ENCODE measurements around the gene KIF16B. TPM values are rescaled to one million over a fixed set of nuclear protein-coding genes. Genes with fewer than 3 reads are reported as not detected.
A peak's percentile ranks its signal among the peaks of the same experiment; 100 is the strongest.

The KIF16B gene
- total and polyA plus RNA-seq, 10 of the 15 experiments (the other 5 are each of a cell fraction or from before 2014, with no cell fraction given), result 0.21 to 5.2 (median 3.0) TPM

- no peak for TF ChIP-seq E4F1 (IDR thresholded peaks at IDR 0.05; ENCODE audit: borderline replicate concordance, partially characterized antibody)
- peak; percentile 82 to 91 for TF ChIP-seq BHLHE40 (IDR thresholded peaks at IDR 0.05; ENCODE audit: borderline replicate concordance in 1 of 2, low read depth in 2 of 2, low read length in 1 of 2)
- TF ChIP-seq ATF7 (IDR thresholded peaks at IDR 0.05; ENCODE audit: low read depth), result peak; percentile 28; the same call in 1 of the 2 replicates
- TF ChIP-seq KAT2A (conservative IDR thresholded peaks at IDR 0.05; ENCODE audit: control insufficient read depth, low read depth, low read length), result no peak
- no peak for TF ChIP-seq GABPA (IDR thresholded peaks at IDR 0.05; ENCODE audit: low read depth)
- TF ChIP-seq RUNX3 (IDR thresholded peaks at IDR 0.05; ENCODE audit: low read length), result 0 out of 2 replicates have a peak, but pooled peaks have one; percentile 7
- TF ChIP-seq JUND (IDR thresholded peaks at IDR 0.05; ENCODE audit: low read depth, low read length), result no peak
- TF ChIP-seq TCF12 (IDR thresholded peaks at IDR 0.05; ENCODE audit: low read depth, low read length), result 0 out of 2 replicates have a peak, but pooled peaks have one; percentile 28
- TF ChIP-seq MLLT1 (IDR thresholded peaks at IDR 0.05), result peak; percentile 58; the same call in 1 of the 2 replicates
Measured at GRCh38 chr20:16434062-16434664, 139.1 kb downstream of the KIF16B start (continued).

Measured in GM12878 (cell line).